Stimulated activated CD4-positive, alpha-beta T cell treated with anti-CD3 and anti-CD28 coated beads, TNF-alpha, amount 100 ng/mL, for 48 hours (primary cell): ENCODE results near the gene TFF1.

Experiments
- DNase-seq, 3 donors: peaks; one replicate each; pipeline ENCODE4 v3.0.0-alpha.2; 2020; ENCODE audit warnings: low read depth in 3 of 3

Gene TFF1

DNA sequence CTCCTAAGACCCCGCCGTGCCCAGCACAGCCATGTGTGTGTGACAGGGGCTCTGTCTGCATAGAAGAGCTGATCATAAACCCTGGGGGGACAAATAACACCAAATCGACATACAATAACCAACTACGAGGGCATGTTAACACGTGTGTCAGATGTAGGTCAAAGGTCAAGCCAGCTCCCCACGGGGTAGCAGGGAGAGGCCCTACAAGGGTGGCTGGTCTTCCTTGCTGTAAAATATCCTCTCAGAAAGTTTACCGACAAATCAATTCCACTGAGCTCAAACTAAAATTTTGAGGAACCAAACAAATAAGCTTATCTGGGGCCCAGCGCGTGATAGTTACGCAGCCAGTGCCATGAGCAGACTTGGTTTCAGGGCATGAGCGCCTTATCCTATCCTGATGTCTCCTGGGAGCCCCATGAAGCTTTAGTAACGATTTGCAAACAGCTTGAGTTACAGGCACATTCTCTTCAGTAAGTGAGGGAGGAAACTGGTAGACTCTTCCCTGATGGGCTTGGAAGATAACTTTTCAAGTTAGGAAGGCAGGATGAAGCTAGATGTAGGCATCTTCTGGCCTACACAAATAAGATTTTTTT, 32.2 kb upstream of the TFF1 start:
- no peak for DNase-seq

DNA sequence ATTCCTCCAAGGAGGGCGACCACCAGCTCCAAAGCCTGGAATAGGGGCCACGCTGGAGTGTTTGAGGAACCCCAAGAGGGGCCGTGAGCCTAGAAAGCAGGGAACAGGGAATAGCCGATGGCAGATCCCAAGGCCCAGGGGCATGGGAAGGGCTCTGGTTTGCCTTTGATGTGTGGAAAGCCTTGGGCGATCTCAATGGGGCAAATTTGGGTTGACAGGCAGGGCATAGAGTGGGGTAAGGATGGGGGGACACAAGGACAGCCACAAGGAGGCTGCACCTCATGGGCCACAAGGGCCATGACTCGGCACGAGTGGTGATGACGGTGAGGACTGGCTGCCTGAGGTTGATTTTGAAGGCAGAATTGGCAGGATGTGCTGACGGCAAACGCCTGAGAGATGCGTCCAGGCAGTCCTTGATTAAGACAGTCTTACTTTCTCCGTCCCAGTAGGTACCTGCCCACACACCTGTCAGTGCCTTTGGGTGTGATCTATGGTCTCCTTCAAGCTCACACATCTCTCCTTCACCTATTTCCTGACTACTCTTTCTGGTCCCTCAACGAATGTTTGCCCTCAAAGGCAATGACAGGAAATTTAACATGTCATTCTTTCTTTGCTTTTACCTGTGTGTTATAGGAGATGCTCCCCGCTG, 31.5 kb upstream of the TFF1 start:
- no peak for DNase-seq

DNA sequence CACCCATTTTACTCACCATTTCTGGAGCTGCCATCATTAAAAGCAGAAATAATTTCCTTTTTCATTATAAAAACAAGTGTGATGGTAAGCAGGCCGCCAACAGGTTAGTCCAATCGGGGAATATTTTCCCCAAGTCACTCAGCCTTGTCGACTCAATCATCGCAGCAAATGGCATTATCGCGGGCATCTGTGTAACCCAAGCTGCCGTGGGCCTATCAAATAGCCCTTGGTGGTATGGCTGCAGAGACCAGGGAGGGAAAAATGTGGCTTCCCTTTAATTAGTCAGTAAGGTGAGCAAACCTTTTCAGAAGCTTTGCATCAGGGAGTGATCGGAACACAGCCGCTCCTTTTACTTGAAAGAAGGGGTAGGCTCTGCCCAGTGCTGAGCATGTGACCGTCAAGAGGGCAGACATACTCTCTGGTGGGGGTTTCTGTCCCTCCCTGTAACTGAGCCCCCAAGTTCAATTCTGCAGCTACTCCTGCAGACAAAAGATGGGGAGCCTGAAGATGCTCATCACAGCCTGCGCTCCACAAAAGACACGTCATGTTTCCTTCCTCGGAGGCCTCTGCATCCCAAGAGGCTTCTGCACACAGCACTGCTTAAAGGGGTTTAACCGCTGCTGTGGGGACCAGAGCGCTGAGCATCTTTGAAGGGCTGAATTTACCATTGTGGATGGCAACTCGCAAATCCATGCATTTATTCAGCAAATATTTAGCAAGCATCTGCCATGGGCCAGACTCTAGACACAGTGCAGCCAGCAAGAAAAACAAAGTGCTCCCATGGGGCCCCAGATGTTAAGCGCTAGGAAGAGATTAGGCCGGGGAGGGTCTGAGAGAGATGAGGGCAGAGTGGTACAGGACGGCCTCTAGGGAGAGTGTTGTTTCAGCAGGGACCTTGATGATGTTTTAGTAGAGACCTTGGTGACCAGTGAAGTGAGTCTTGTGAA, 30.7 kb upstream of the TFF1 start:
- no peak for DNase-seq

DNA sequence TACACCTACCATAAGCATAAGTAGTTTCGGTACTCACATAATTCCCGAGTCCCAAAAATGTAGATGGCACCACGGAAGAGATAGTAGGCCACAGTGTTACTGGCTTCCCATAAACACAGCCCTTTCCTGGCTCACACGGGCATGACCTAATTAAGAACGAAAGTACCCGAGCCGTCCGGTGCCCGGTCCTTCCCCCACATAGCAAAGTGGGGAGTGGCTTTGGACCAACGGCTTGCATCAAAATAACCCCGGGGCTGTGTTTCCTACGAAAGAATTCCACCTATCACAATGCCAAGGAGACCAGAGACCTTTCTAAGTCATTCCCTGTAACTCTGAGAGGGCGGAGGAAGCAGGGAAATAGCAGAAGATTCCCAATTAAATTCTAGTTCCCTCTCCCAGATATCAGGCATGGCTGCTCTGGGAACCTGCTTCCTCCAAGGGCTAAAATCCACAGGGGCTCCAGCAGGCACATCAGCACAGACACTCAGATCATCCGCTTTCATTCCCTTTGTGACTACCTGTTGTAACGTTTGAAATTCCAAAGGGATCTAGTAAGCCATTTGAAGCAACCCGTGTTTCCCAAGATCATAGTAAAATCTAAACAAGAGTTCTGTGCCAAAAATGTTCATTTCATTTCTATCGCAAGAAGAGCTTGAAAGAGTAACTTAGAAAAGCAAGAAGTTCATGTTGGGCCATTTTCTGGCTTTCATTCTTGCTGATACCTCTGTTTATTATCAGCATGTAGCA, 29.7 kb upstream of the TFF1 start, which contains the start of gene TMPRSS3:
Gene TMPRSS3 (minus strand): TSS at position 148 of the 747 bp plus-strand sequence. CDS start 635 bp downstream, outside the sequence.
- DNase-seq, result no peak

DNA sequence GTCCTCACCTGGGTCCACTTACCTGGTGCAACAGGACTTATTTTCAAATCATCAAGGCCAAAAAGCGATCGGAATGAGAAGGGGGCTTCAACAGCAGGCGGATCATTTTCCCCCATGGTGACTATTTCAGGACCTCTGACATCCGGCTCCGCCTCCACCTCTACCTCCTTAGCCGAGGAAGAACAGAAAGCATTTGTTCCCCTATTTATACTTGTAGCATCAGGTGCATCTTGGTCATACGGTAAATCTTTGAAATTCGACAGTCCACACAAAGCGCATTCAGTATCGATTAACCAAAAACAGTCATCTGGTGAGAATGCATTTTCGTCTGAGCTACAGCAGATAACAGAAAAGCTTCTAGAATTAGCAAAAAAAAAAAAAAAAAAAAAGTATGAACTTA, 29.0 kb upstream of the TFF1 start:
- no peak for DNase-seq

DNA sequence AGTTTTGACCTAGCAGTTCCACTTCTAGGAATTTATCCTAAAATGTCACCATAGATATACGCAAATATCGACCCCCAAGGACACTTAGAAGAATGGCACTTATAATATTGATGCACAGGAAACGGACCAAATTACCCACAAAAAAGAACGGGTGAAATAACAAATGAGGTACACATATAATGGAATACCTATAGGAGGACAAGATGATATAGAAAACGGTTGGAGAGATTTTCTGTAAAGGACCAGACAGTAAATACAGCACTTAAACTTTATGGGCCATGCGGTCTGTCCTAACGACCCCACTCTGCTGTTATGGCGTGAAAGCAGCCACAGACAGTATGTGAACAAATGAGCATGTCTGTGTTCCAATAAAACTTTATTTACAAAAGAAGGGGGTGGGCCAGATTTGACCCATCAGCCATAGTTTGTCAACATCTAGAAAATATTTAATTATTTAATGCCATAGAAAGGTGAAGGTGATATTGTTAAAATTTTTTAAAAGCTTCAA, 27.2 kb upstream of the TFF1 start:
- no peak for DNase-seq

DNA sequence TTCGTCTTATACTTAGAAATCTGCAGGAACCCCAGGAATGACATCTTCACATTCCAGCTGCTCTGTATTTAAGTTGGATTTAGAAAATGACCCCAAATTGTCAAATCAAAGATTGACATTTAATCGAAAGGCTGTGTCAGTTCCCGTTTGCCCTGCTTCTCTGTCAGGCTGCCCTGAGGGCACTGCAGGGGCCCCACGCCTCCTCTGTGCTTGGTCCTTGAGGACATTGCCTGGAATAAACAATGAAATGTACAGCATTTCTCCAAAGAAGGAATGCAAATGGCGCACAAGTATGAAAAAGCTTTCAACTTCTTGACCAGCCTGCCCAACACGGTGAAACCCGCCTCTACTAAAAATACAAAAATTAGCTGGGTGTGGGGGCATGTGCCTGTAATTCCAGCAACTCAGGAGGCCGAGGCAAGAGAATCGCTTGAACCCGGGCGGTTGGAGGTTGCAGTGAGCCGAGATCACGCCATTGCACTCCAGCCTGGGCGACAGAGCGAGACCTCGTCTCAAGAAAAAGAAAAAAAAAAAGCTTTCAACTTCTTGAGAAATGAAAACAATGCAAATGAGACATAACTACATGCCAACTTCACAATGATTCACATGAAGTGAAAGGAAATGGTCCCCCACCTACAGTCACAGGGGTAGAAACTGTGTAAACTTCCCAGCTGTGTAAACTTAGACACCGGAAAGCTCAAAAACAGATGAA, 26.6 kb upstream of the TFF1 start:
- no peak for DNase-seq

DNA sequence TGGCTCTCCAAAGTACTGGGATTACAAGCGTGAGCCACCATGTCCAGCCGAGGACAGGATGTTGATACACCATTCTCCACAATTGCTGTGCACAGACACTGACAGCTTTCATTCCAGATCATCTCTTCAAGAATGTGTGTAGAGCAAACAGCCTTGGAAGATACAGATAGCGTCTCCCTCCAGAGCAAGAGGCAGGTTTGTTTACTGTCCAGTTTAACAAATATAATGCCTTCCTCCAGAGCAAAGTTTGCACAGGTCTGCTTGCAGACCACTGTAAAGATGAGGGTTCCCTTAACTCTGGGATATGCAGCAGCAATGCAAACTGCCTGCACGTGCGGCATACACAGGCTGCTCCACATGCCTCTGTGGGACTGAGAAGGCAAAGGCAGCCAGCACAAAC, 25.0 kb upstream of the TFF1 start:
- no peak for DNase-seq

DNA sequence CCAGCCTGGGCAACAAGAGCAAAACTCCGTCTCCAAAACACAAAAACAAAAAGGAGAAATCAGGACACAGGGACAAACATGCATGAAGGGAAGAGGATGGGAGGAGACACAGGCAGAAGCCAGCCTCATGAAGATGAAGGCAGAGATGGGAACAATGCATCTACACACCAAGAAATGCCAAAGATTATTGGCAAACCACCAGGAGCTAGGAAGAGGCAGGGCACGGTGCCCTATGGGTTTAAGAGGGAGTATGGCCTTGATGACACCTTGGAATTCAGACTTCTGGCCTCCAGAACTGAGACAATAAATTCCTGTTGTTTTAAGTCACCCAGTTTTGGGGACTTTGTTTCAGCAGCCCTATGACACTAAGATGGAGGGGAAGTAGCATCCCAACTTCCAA, 24.4 kb upstream of the TFF1 start:
- no peak for DNase-seq

DNA sequence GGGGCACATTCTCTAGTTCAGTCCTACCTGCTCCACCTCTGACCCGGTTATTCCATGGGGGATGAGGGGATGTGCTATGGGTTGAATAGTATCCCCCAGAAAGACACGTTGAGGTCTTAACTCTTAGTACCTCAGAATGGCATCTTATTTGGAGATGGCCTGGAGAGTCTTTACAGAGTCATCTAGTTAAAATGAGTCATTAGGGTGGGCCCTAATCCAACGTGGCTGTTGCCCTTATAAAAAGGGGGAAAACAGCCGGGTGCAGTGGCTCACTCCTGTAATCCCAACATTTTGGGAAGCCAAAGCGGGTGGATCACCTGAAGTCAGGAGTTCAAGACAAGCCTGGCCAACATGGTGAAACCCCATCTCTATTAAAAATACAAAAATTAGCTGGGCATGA, 23.9 kb upstream of the TFF1 start:
- no peak for DNase-seq

DNA sequence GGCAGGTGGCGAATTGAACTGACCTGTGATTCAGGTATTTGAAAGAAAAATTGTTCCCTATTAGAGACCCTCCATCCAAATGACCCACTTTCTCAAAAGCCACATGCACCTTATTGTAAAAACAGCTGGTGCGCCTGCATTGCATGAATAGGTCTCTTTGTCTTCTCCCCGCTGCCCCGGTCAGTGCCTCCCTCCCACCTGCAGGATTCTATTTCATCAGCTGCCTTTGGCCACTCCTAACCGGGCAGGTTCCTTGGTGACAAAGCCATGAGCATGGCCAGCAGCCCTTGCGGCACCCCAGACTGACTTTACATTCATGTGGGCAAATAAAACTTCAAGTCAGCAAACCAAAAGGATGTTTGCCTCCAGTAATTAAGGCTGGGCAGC, 23.1 kb upstream of the TFF1 start:
- DNase-seq, result no peak

DNA sequence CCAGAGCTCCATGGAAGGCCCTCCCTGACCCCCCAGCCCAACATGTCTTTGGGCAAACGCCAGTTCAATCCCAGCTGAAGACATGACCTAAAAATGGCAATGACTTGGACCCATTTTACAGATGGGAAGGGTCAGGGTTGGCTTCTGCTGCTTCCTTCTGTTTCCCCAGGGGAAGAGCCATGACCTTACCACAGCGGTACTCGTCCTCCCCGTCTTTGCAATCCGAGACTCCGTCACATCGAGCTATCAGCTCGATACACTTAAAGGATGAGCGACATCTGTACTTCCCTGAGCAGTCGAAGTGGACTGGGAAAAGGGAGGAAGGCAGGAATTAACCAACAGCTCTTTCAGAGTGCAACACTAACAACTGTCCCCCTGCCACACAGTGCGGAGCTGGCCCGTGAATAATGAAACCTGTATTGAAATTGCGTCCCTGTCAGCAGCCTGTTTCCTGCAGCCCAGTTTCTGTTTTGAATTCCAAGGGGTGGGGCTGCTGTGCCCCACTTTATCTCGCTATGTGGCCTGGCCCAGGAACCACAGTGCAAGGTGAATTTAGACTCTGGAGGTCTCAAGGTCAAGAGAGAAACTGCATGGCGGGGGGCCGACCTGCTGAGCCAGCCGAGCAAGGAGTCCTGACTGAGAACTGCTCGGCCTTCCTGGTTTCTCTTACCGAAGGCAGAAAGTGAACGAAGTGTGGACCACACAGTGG, 22.6 kb upstream of the TFF1 start:
- no peak for DNase-seq

DNA sequence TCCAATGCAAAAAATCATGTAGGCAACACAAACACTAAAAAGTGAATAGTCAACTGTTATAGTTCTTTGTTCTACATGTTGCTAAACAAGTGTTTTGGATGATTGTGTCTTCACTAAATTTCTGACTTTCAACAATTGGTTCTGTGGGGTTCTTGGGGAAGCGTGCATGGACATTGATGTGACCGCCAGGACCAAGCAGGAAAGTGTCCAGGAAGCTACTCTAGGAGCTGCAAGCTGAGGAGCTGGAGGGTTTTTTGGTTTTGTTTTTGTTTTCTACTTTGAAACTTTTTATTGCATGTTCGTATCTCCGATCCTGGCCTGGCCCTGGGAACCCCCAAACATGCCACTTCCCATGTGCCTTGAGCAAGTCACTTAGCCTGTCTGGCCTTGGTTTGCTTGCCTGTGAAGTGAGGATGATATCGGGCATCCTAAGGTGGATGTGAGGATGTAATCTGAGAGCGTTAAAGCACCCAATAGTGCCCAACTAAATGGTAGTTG, 21.6 kb upstream of the TFF1 start:
- DNase-seq, result no peak

DNA sequence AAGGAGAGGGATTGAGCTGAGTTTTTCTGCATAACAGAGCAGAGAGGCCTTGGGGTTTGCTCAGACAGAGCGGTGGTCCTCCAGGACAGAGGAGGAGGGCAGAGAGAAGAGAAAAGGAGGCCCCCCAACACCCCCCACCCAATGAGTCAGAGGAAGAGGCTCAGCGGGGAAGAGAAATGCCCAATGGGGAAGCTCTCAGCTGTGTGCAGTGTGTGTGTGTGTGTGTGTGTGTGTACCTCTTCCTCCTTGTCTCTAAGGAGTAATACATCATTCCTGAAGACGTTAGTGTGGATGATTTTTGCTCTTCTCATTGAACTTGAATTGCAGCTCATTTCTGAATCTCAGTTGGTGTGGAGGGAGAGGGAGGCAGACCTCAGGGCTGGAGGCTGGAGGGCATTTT, 20.8 kb upstream of the TFF1 start:
- DNase-seq, result no peak

DNA sequence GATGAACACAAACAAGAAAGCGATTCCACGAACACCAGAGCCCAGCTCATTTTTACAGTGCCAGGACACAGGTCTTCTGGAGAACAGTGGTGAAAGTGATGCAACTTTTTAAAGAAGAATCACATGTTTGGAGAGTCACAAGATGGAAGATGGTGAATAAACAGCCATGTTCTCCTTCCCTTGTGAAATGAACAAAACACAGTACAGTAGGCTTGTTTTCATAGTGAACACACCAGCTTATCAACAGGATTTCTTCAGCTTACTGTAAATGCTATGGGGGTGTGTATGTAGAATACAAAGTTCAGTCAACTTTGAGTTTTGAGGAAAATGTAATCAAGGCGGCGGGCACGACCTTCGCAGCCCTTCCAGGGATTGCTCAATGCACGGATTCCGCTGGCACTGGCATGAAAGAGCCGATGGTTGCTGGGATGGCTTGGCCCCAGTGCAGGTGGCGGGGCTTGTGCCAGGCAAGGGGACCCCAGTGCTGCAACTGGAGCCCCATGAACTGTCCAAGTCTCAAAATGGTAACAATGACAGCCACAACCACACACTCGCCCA, 19.8 kb upstream of the TFF1 start:
- DNase-seq, result no peak

DNA sequence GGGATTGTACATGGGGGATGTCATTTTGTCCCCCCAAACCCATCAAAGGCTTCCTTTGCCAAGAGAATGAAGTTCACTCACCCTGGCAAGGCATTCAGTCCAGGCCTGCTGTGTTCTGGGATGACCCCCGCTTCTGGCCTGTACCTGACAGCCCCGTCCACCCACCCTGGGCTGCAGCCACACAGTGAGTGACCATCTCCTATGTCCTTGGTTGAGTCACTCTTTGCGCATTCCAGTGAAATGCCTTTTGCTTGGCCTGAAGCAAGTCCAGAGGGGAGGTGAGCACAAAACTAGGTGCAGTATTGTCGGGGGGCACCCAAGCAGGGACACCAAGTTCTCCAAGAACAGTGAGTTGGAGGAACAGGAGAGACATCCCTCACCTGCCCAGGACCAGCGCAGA, 19.3 kb upstream of the TFF1 start:
- DNase-seq, result no peak

DNA sequence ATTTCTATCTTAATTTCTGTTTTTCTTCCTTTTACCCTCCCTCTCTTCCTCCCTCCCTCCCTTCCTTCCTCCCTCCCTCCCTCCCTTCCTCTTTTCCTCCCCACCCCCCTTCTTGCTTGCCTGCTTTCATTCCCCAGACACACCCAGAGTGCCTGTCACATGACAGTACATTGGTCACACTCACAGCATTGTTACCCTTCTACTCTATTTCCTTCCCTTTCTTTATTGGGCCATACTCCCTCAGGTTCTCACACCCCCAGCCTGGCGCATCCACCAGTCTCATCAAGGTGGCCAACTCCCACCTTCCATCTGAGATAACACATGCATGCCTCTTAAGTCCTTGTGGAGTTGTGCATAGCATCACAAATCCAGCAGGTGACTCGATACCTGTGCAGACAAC, 18.7 kb upstream of the TFF1 start:
- no peak for DNase-seq

DNA sequence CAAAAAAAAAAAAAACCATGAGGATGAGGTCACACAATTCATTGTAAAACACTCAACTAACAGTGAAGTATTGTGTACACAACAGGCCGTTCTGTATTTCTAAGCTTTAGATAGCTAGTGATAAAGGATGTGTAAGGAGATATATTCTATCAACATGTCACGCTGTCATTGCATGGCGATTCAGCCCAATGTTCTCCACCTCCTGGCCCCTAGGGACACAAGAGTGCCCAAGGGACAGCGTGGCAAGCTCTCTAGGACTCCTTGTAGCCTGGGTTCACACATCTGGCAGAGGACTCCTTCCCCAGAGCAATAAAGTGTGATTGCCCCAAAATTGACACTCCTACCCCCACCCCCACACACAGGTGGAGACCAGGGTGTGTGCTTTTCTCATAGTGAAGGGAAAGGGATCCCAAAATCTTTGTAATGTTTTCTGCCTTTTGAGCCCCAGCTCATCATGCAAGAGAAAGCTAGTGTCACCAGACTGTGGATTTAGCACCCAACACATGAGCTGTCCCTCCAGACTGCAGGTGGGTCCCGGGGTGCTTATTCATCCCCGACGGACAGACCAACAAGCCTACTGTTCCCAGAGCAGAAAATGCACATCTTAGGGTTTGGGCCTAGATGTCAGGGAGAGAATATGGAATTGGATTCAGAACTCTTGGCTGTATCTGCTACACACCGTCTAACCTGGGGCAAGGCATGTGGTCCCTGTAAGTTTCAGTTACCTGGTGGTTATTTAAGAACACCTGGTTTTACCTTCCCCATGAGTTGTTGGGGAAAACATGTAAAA, 18.0 kb upstream of the TFF1 start:
- DNase-seq, result no peak

DNA sequence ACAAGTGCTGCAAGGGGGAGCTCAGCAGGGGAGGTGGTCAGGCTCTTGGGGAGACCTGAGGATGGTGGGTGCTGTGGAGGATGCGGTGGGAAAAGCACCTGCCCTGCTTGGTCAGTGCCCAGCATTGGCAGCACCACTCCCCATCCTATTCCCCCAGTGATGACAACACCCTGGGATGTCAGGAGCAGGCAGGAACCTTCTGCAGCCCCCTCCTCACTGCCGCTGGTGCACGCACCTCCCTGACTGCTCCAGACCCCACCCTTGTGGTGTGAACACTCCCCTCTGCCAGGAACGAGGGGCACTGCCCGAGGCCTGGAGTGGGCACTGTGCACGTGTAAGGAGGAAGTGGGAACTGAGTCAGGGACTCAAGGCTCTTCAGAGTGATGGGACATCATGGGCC, 17.0 kb upstream of the TFF1 start:
- no peak for DNase-seq
